ENCODE measurements around the gene PLA2G4B. TPM values are rescaled to one million over a fixed set of nuclear protein-coding genes. Genes with fewer than 3 reads are reported as not detected.

The PLA2G4B gene
- total RNA-seq, 1 donor from 2014 or later = 6.9 TPM

- H3K27ac Mint-ChIP-seq (ENCODE audit: unreplicated experiment) = peak overlapping the region; percentile 83
- no peaks in the 10 kb centered on the region for H3K9me3 Mint-ChIP-seq (ENCODE audit: unreplicated experiment)
- H3K4me3 Mint-ChIP-seq (ENCODE audit: unreplicated experiment) = no peak overlapping the region
- no peak for DNase-seq (ENCODE audit: extremely low spot score, unreplicated experiment)
- H3K27me3 Mint-ChIP-seq (ENCODE audit: unreplicated experiment) = no peaks in the 10 kb centered on the region
- H3K4me1 Mint-ChIP-seq (ENCODE audit: unreplicated experiment) = peaks cover 61% of the 10 kb centered on the region
- no peak for TF ChIP-seq CTCF (IDR thresholded peaks at IDR 0.05)
- no peaks in the 10 kb centered on the region for H3K36me3 Mint-ChIP-seq (ENCODE audit: unreplicated experiment)
Measured at GRCh38 chr15:41791547-41791937, 47.1 kb upstream of the PLA2G4B start.

GRCh38 chr15:41792000-41792637, 46.5 kb upstream of the PLA2G4B start:
- Mint-ChIP-seq H3K27me3 (ENCODE audit: unreplicated experiment) (no peaks in the 10 kb centered on the region), H3K4me1 (ENCODE audit: unreplicated experiment) (peaks cover 67% of the 10 kb centered on the region), H3K4me3 (ENCODE audit: unreplicated experiment) (no peak overlapping the region), H3K36me3 (ENCODE audit: unreplicated experiment) (no peaks in the 10 kb centered on the region), H3K9me3 (ENCODE audit: unreplicated experiment) (no peaks in the 10 kb centered on the region), H3K27ac (ENCODE audit: unreplicated experiment) (peak overlapping the region; percentile 83)
- TF ChIP-seq CTCF (IDR thresholded peaks at IDR 0.05) = no peak
- DNase-seq (ENCODE audit: extremely low spot score, unreplicated experiment) = no peak

DNA sequence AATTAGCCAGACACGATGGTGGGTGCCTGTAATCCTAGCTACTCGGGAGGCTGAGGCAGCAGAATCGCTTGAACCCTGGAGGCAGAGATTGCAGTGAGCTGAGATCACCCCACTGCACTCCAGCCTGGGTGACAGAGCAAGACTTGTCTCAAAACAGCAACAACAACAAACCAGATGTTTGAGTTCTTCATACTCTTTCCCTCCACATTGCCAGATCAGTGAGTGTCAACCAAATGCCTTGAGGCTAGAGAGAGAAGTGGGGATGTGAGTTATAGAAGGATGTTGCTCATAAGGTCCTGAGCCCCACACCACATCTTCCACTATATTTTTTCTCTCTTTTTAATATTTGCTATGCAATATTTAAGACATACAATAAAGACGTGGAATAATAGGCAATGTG, 44.6 kb upstream of the PLA2G4B start:
- Mint-ChIP-seq H3K9me3 (ENCODE audit: unreplicated experiment) (no peaks in the 10 kb centered on the region), H3K36me3 (ENCODE audit: unreplicated experiment) (no peaks in the 10 kb centered on the region), H3K4me1 (ENCODE audit: unreplicated experiment) (peaks cover 78% of the 10 kb centered on the region), H3K27ac (ENCODE audit: unreplicated experiment) (peak overlapping the region; percentile 81), H3K4me3 (ENCODE audit: unreplicated experiment) (no peak overlapping the region), H3K27me3 (ENCODE audit: unreplicated experiment) (no peaks in the 10 kb centered on the region)
- TF ChIP-seq CTCF (IDR thresholded peaks at IDR 0.05) = no peak
- no peak for DNase-seq (ENCODE audit: extremely low spot score, unreplicated experiment)

DNA sequence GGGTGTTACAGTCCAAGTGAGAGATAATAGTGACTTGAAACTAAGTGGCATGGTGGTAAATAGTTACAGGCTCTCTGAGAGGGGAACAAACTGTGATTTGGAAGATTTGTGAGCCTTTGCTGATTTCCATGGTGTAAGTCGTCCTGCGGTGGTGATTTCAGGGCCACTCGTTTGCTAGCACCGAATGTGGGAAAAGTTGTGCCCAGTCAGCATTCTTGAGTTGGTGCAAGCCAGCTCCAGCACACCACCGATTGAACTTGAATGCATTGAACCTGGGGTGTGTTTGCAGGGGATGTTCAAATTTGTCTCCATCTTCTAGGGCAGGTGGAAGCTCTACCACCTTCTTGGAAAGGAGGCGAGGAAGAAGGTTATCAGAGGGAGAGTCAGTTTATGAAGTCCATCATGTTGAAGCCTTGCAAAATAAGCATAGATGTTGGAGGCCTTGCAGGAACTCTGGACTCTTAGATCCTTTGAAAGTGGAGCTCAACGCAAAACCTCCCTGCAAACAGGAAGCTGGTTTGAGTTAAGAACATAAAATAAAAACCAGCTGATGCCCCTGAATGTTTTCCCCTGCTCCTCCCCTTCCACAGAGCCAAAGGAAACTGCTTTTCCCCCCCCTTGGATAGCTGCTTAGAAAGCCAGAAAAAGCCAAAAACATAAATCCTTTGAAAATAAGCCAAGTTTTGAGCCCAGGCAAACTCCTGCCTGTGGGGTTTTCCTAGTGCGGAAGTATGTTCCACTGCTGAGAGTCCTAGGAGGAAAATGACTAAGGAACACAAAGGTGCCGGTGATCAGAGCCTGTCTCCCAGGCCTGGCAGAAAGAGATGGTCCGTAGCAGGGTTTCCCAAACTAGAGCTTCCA, 42.4 kb upstream of the PLA2G4B start:
- no peak for DNase-seq (ENCODE audit: extremely low spot score, unreplicated experiment)
- Mint-ChIP-seq H3K36me3 (ENCODE audit: unreplicated experiment) (peaks cover 7% of the 10 kb centered on the region), H3K27me3 (ENCODE audit: unreplicated experiment) (no peaks in the 10 kb centered on the region), H3K9me3 (ENCODE audit: unreplicated experiment) (no peaks in the 10 kb centered on the region), H3K4me1 (ENCODE audit: unreplicated experiment) (peaks cover 60% of the 10 kb centered on the region), H3K27ac (ENCODE audit: unreplicated experiment) (peak overlapping the region; percentile 90), H3K4me3 (ENCODE audit: unreplicated experiment) (peak overlapping the region; percentile 49)
- no peak for TF ChIP-seq CTCF (IDR thresholded peaks at IDR 0.05)
